GM12875 (cell line): ENCODE measurements around the gene MCF2L.
"Not testable (repeated sequence)": the region's sequence is repeated elsewhere in the genome, so short reads cannot be mapped to it uniquely, and the experiment has no call there.

Experiments used
- H3K4me3 ChIP-seq: one replicate; pipeline ENCODE4 v1.5.1; 2011; ENCODE audit warnings: low read depth, low read length, control low read depth
- CTCF ChIP-seq: IDR thresholded peaks from 2 replicates; pipeline ENCODE4 v1.5.1; 2011; ENCODE audit warnings: low read depth, mild to moderate bottlenecking, control low read depth, inconsistent platforms, low read length, moderate library complexity, borderline replicate concordance; ENCODE audit not compliant: insufficient read depth

Gene MCF2L

GRCh38 chr13:113105921-113106452, 137.0 kb downstream of the MCF2L start:
- no peak overlapping the region for H3K4me3 ChIP-seq
- TF ChIP-seq CTCF, result no peak

GRCh38 chr13:113106711-113107351, 137.8 kb downstream of the MCF2L start:
- no peak for TF ChIP-seq CTCF

GRCh38 chr13:113108521-113108920, 139.5 kb downstream of the MCF2L start:
- H3K4me3 ChIP-seq, result not testable (repeated sequence)

More at GRCh38 chr13:113106711-113107351, 137.8 kb downstream of the MCF2L start:
- no peak overlapping the region for H3K4me3 ChIP-seq

GRCh38 chr13:113109151-113110047, 140.4 kb downstream of the MCF2L start:
- no peak for TF ChIP-seq CTCF
- no peak overlapping the region for H3K4me3 ChIP-seq

- no peak overlapping the region for H3K4me3 ChIP-seq
These were observed 141.2 kb downstream of the MCF2L start for GRCh38 chr13:113110048-113110851.

GRCh38 chr13:113110852-113111315, 141.9 kb downstream of the MCF2L start:
- TF ChIP-seq CTCF, result no peak
- H3K4me3 ChIP-seq, result no peak overlapping the region

More at GRCh38 chr13:113110048-113110851, 141.2 kb downstream of the MCF2L start:
- TF ChIP-seq CTCF, result no peak

GRCh38 chr13:113111821-113112220, 142.8 kb downstream of the MCF2L start:
- not testable (repeated sequence) for H3K4me3 ChIP-seq

- not testable (repeated sequence) for H3K4me3 ChIP-seq
These were observed 143.5 kb downstream of the MCF2L start for GRCh38 chr13:113112475-113112874.
